ENCODE measurements around the gene NR6A1.
"Not testable (repeated sequence)": the region's sequence is repeated elsewhere in the genome, so short reads cannot be mapped to it uniquely, and the experiment has no call there.

NR6A1 gene

DNA sequence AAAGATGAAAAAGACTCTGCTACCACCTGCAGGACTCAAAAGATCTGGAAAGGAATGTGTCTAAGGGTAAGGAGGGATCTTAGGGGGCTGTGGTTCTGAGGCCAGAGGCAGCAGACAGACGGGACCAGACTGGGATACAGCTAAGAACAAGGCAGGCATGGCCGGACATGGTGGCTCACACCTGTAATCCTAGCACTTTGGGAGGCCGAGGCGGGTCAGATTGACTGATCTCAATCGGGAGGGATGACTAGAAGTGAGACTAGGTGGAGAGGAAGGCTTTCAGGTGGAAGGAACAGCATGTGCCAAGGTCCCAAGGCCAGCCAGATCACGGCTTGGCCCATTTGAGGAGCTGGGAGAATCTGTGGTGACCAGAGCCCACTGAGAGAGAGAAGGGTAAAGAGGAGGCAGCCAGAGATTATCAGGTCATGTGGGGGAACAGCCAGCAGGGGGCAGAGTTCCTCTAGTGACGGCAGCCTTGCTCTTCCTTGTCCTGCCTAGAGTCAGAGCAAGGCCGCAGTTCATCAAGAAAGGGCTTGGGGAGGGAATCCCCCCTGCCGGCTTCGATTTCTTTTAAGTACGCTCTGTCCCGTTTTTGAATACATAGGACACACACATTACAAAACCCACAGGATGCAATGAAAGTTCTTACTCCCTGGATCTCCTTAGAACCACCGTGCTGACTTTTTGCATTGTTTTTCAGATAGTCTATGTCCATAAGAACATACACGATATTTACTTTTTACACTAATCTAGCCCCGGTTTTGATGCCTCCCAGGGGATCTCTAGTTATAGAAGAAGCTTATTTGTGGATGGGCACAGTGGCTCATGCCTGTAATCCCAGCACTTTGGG, 3.2 kb upstream of the NR6A1 start:
- peak; percentile 87 for DNase-seq

DNA sequence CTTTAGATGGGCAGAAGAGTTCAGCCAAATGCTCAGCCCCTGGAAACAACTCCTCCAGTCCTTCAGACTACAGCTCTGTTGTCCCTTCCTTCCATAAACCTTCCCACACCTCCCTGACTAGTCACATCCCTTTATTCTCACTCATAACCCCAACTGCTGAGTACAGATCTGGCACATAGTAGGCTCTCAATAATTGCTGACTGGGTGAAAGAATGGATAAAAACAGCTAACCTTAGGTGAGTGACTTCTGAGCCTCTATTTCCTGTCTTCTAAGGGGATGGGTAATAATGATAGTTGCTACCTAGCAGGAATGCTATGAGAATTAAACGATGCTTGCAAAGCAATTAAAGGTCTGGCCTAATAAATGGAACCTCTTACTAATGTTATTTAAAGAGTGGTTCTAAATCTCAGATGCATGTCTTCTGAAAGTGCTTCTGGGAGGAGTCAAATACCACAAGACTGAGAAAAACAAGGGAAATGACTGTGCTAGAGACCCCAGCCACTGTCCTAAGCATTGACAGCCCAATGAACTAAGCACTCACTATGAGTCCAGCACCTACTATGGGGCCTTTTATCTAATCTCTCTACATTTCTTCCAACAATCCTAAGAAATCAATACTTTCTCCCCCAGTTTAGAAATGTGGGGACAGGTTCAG, 2.5 kb upstream of the NR6A1 start:
- no peak for DNase-seq

- not testable (repeated sequence) for DNase-seq
Observed at GRCh38 chr9:124772877-124773276, 1.8 kb upstream of the NR6A1 start.

DNA sequence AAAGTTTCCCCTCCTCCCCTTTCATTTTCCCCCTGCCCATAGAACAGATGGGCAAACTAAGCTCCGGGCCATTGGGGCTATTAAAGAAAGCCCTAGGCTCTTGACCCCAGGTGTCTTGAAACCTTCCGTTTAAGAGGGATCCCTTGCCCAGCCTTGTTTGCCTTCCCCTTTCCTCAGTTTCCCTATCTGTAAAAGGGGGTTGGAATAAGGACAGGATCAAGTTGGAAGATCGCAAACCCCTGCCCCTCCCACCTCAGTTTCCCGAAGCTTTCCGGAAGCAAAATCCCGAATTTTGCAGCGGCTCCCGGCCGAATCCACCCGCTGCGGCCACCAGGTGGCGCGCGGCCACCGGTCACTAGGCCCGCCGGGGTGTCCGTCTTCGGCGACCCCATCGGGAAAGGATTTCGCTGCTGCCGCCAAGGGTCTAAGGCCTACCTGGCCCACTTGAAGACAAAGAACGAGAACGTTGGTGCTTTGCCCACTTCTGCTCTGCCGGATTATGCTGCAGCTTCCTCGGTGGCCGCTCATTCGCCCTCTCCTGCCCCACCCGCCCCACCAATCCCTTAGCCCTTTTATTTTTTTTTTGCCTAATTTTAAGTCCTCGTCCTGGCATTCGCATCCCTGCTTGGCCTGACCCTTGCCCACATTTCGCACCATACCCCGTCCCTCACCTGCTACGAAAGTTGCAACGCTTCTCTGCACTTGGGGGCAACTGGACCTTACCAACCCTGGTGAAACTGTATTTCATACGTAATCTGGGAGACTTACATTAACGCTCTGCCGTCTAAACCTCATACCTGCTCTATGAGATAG, 962 bp upstream of the NR6A1 start:
- DNase-seq: peak; percentile 87

GRCh38 chr9:124770359-124771020, 621 bp downstream of the NR6A1 start:
- DNase-seq: peak; percentile 62

DNA sequence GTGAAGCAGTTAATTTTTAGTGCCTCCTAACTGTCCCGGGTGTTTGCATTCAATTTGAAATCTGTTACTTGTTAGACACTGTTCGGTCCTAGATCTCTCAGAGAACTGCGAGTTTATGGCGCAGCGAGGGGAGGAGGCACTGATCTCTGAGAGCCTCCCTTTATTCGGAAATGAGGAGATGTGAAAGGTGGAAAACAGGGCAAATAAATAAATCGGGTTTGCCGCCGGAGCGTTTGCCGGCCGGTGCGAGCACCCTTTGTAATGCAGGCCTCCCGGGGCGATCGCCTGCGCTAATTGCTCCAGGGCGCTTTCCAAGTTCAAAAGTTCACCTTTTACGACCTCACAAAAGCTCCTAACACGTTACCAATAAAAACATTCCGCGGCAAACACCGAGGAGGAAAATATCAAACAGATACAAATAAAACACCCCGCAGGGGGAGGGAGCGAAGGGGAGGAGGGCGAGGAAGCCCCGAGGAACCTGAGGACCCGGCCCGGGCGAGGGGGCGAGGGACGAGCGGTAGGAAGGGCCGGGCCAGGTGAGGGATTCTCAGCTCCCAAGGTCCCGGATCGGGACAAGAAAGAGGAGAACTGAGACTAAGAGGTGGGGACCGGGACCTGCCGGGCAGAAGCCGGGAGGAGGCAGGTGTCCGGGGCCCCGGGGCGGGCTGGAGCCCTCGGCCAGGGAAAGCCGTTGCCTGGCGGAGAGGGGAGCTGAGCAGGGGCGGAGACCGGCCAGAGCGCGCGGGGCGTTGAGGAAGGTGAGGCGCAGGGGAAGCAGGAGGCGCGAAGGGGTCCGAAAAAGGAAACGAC, 1.4 kb downstream of the NR6A1 start:
- DNase-seq: peak; percentile 64

DNA sequence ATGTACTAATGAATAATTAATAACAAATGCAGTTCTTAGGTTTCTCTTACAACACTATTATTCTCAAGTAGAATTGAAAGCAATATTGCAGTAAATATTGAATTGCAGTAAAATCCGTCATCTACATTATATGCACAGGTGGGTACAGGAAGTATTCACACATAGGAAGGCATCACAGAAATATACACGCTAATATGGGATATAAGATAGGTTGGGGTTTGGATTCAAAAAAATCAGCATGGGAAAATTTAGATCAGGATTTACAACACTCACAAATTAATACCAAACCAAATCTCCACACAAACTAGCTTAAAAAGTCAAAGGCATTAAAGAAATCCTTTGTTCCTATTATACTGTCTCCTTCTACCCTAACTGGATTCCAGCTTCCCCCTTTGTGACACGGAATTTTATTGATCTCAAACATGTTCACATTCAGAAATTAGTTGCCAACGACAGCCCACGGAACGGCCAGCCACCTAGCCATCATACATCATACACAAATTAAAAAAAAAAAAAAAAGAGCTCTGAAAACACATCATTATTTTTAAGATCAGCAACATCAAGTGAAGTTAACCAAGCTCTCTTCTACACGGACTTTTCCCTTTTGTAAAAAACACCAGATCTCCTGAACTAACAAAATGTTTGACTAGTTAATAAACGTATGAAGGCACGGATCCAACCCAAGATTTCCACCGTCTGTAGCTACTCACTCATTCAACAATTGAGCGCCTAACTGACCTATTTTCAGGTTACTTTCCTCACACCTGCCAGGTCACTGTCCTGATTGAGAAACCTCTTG, 2.2 kb downstream of the NR6A1 start:
- no peak for DNase-seq

DNA sequence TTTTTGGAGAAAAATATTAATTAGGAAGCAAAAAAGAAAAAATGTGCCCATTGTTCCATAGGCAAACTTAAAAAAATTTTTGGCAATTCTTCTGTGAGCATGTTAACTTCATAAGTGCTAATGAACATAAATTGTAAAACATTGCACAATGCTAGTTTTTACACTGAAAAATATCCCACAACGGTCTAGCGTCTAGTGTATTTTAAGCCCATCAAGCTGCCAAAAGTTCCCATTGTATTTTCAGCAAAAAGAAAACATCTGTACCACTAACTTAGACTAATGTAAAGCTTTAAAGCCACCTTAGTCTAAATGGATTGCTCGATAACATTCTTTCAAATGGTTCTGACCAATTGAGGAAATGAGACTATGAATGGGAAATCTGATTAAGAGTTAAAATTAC, 2.8 kb downstream of the NR6A1 start:
- no peak for DNase-seq

DNA sequence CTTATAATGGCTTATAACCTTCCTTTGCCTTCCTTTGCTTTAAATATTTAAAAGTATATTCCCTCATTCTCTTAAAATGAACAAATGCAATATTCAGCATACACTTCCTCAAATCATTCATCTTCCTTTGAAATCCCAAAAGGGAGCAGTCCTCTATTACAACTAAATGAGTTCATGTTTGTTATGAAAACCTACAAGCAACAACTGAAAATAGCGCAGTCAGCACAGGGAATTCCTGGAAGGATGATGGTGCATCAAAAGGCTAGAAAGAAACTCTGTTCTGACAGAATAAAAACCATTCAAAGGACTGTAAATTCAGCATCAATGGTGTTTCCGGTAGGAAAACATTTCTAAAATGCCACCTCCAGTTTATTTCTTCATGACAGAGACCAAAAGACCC, 3.3 kb downstream of the NR6A1 start:
- no peak for DNase-seq

- DNase-seq: no peak
Observed at GRCh38 chr9:124766815-124767554, 4.1 kb downstream of the NR6A1 start.

DNA sequence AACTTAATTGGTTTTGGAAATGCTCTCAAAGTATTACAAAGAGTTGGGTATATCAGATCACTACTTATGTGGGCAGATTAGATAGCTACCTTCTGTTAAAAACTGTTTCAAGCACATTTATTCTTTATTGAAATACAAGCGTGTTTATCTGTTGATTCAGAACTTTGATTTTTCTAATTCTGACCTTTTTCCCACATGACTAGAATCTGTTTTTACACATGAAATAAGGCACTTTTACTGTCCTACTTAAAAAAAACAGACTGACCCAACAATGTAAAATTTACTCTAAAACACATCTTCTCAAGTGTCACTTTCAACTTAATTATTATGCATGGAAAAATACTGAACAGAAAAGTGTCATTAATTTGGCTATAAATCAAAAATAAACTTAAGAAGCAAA, 4.8 kb downstream of the NR6A1 start:
- DNase-seq: no peak

GRCh38 chr9:124765439-124765835, 5.7 kb downstream of the NR6A1 start:
- no peak for DNase-seq

GRCh38 chr9:124764774-124765438, 6.2 kb downstream of the NR6A1 start:
- DNase-seq: peak; percentile 46

- no peak for DNase-seq
Observed at GRCh38 chr9:124762633-124763032, 8.5 kb downstream of the NR6A1 start.

GRCh38 chr9:124761710-124762109, 9.4 kb downstream of the NR6A1 start:
- DNase-seq: no peak

DNA sequence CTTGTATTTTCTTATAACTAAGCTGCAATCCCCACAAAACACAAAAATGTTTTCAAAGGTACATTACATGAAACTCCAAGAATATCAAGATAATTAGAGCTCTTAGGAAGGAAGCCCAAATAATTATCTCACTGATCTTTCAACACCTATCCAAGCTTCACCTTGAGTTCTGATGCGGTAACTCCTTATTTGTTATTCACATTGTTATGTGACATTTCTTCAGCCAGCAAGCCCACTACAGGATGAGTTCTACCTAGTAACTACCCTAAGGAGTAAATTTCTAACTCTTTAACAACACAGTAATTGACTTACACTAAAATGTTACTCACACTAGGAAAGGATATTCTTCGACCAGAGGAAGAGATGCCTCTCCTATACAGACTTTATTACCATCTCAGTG, 9.9 kb downstream of the NR6A1 start:
- DNase-seq: no peak

DNA sequence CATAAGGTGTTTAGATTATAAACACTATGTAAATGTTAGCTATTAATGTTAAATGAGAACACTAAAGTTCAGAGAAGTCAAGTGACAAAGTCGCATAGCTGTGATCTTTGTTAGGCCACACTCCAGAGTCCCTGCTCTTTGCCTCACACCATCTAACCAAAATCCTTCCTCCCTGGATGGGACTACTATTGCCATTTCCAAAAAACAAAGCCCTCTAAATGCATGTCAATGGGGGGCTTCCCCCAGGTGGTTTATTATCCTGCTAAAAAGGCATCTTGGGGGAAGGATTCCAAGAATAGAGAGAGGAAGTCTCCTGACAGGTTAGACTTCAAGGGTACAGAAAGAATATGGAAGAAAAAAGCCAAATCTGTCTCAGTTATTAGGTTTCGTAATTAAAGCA, 10.4 kb downstream of the NR6A1 start:
- DNase-seq: no peak

GRCh38 chr9:124759327-124759726, 11.8 kb downstream of the NR6A1 start:
- DNase-seq: no peak

DNA sequence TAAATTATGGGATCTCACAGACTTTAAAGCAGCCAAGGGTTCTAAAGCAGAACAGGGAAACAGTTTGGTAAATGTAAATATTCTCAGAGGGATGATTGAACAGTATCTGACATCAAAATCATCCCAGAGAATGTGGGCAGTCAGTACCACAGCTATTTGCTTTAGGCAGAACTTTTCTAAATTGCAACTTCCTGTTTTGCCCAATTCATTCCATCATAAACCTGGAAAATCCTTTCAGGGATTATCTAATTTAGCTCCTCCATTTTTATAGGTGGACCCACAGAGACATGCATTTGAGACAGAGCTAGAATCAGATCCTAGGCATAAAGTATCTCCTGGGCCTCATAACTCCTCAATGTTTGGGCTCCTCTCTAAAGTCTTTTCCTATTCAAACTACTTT, 12.4 kb downstream of the NR6A1 start:
- DNase-seq: no peak

DNA sequence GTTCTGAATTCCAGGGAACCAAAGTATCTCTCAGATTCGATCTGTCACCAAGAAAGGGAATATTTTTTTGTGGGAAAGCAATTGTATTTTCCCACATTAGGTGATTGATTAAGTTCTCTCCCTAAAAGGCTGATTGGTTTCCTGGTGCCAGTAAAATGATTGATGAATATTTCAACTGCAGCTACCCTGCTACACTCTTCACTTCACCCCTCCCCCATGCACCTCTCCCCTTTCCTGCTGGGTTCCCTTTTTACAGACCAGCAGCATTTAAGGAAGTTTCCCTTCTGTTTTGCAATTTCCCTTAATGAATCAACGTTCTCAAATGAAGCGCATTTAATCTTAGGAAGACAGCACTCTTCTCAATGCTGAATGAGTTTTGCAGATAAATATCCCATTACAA, 13.1 kb downstream of the NR6A1 start:
- DNase-seq: no peak

All from DMS53 (cell line).